WI38 (cell line): ENCODE data around the gene SENP8.
"Not testable (repeated sequence)": the region's sequence is repeated elsewhere in the genome, so short reads cannot be mapped to it uniquely, and the experiment has no call there.

Experiments used
- H3K4me3 ChIP-seq: 2 replicates; pipeline ENCODE4 v1.5.1; 2011; ENCODE audit warnings: low read depth, mild to moderate bottlenecking, control low read depth, low read length
- CTCF ChIP-seq: IDR thresholded peaks from 2 replicates; pipeline ENCODE4 v1.5.1; 2012; ENCODE audit warnings: low read depth, mild to moderate bottlenecking, control low read depth, low read length

SENP8 gene

GRCh38 chr15:72168131-72168807 is 50.1 kb downstream of the SENP8 start:
- TF ChIP-seq CTCF, result no peak
- H3K4me3 ChIP-seq, result no peak overlapping the region

- no peak for TF ChIP-seq CTCF
- no peak overlapping the region for H3K4me3 ChIP-seq
These were observed 50.6 kb downstream of the SENP8 start for GRCh38 chr15:72168808-72169190.

- TF ChIP-seq CTCF, result no peak
- no peak overlapping the region for H3K4me3 ChIP-seq
These were observed 51.2 kb downstream of the SENP8 start for GRCh38 chr15:72169236-72169920.

GRCh38 chr15:72169921-72170611 is 51.9 kb downstream of the SENP8 start:
- no peak for TF ChIP-seq CTCF

GRCh38 chr15:72170691-72171090 is 52.5 kb downstream of the SENP8 start:
- TF ChIP-seq CTCF, result no peak
- H3K4me3 ChIP-seq, result no peak overlapping the region

More at GRCh38 chr15:72169921-72170611, 51.9 kb downstream of the SENP8 start:
- H3K4me3 ChIP-seq, result no peak overlapping the region

- H3K4me3 ChIP-seq, result not testable (repeated sequence)
These were observed 53.8 kb downstream of the SENP8 start for GRCh38 chr15:72171978-72172377.

- TF ChIP-seq CTCF, result no peak
These were observed 54.6 kb downstream of the SENP8 start for GRCh38 chr15:72172796-72173195.

More at GRCh38 chr15:72172796-72173195, 54.6 kb downstream of the SENP8 start:
- H3K4me3 ChIP-seq, result no peak overlapping the region
